GM21737 (cell line): ENCODE data around the gene IRF2BP2.
"Not testable (repeated sequence)": the region's sequence is repeated elsewhere in the genome, so short reads cannot be mapped to it uniquely, and the experiment has no call there.

Source experiments
- ATAC-seq: cut with Tn5 transposase; IDR thresholded peaks from one replicate; pipeline ENCODE4 v1.9.1; 2021; ENCODE audit warnings: mild to moderate bottlenecking, moderate library complexity; ENCODE audit not compliant: unreplicated experiment

IRF2BP2 gene

GRCh38 chr1:234634922-234635321 lies 24.9 kb upstream of the IRF2BP2 start:
- ATAC-seq: not testable (repeated sequence)

GRCh38 chr1:234634387-234634786 lies 24.4 kb upstream of the IRF2BP2 start:
- ATAC-seq: no peak

DNA sequence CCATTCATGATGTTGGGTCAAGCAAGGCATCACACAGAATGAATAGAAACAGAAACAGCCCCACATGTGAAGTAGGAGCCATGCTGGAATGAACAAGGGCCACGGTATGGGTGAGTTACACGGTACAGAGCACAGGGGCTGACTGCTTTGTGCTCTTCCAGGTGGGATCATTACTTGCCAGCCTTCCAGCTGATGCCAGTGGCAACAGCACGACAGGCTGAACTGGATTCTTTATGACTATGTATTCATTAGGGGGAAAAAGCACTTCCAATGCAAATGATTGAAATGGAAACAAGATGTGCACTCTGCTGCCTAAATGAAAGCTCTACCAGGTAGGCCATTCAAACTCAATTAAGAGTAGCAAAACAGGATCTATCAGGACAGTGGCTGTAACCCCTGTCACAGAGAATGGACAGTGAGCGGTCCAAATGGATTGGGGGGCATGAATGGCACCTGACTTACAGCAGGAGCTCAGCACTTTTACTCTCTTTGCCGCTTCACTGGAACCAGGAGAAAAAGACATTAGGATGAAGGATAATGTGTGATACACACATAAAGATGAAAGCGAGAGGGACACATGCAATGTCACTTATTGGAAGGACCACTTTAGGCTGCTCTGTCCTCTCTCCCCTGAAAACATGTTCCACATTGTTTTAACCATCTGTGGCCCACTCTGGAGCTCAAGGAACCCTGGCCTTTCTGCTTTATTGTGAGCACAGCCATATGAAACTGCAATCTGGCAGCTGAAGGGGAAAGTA lies 23.4 kb upstream of the IRF2BP2 start:
- ATAC-seq: no peak

- no peak for ATAC-seq
Measured at GRCh38 chr1:234632225-234632624, 22.2 kb upstream of the IRF2BP2 start.

- ATAC-seq: no peak
Measured at GRCh38 chr1:234631721-234632125, 21.7 kb upstream of the IRF2BP2 start.

GRCh38 chr1:234629026-234629425 lies 19.0 kb upstream of the IRF2BP2 start:
- ATAC-seq: no peak

DNA sequence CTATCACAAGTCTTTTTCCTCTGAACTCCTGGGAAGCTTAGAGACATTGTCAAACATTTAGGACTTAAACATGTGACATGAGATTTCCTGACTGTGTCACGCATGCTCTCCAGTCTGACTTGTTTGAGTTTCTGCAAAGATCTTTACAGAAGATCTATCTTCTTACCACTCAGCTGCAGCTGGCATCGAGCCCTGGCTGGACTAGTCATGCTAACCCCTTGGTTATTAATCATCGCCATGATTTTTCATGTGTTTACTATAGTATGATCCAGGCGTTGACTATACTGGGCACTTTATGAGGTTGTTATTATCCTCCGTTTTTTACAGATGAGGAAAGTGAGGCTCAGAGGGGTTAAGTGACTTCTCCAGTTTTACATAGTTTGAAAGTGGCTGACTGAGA lies 18.1 kb upstream of the IRF2BP2 start:
- ATAC-seq: no peak

GRCh38 chr1:234627009-234627950 lies 17.3 kb upstream of the IRF2BP2 start:
- no peak for ATAC-seq

DNA sequence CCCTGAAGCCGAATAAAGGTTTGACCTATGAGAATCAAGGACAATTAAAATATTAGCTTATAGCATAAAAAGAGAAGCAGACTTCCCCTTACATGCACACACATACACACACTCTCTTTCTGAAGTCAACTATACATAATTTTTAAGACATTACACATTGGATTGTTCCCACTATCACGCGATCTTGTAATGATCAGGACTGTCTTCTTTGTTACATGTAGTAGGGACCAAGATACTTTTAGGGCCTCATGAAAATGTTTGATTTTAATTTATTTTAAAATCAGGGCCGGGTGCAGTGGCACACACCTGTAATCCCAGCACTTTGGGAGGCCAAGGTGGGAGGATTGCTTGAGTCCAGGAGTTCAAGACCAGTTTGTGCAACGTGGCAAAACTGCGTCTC lies 16.4 kb upstream of the IRF2BP2 start:
- ATAC-seq: no peak

GRCh38 chr1:234624724-234625117 lies 14.7 kb upstream of the IRF2BP2 start:
- ATAC-seq: no peak

DNA sequence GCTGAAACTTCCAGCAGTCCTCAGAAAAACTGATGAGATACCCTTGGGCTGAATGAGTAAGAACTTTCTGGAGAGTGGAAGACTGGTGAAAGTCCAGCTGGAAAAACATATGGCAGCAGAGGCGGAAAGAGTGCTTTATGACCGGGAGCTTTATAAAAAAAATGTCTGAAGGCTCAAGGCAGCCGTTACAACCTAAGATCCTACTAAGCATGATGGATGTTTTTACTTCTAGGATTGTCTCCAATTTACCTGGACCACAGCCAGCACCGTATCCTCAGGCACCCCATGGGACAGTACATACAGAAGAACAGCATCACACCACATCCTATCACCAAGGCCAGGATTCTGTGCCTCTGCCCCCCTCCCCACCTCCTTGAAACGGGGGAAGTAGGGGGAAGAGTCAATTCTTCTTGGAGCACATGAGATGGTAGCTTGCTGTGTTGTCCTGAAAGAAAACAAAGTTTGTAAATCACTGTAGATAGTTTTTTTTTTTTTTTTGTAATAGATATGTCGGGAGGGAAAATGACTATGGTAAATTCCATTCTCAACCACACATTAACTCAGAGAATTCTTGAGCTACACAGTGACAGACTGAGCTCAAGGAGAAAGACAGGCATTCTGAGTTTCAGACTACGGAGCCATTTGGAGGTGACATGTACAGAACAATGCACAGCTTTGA lies 11.8 kb upstream of the IRF2BP2 start:
- ATAC-seq: no peak

GRCh38 chr1:234621127-234621468 lies 11.1 kb upstream of the IRF2BP2 start:
- no peak for ATAC-seq

DNA sequence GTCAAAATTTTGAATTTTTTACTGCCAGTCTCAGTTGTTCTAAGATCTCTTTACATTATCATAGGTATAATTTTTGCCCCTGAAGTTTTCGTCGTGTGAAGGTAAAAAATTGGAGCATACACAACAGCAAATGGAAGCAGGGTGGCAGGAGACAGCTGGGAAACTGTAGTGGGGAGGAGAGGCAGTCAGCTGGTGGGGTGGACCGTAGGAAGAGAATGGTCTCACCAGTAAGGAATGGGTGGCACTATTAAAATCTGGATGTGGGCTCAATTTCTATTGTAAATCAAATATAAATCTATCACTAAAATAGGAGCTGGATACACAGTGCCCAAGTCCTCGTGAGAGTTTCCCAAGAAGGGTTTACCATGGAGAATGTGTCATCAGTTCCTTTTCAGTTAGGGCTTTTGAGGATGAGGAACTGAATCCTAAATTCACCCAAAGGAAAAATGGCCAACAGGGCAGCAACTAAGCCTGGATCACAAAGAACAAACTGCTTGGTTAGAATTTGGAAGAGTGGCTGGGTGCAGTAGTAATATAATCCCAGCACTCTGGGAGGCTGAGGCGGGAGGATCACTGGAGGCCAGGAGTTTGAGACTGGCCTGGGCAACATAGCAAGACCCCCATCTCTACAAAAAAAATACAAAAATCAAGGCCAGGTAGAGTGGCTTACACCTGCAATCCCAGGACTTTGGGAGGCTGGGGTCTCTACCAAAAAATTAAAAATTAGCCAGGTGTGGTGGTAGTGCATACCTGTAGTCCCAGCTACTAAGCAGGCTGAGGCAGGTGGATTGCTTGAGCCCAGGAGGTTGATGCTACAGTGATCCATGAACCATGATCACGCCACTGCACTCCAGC lies 10.5 kb upstream of the IRF2BP2 start:
- no peak for ATAC-seq

- no peak for ATAC-seq
Measured at GRCh38 chr1:234619794-234620247, 9.8 kb upstream of the IRF2BP2 start.

- no peak for ATAC-seq
Measured at GRCh38 chr1:234619071-234619480, 9.1 kb upstream of the IRF2BP2 start.

DNA sequence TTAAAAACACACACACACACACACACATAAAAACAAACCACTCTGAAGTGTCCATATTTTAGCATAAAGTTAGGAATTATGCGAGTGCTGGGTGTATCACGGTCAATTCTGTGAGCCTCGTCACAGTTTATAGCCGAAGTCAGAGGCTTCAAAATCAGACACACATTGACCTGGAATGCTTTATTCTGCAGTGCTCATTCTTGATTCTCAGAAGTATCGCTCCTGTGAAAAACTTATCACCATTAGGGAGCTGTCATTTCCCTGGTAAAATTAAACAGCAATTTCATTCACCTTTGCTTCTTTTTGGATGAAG lies 8.7 kb upstream of the IRF2BP2 start:
- no peak for ATAC-seq

GRCh38 chr1:234617986-234618736 lies 8.2 kb upstream of the IRF2BP2 start:
- no peak for ATAC-seq

- no peak for ATAC-seq
Measured at GRCh38 chr1:234617131-234617985, 7.4 kb upstream of the IRF2BP2 start.

GRCh38 chr1:234616644-234617043 lies 6.7 kb upstream of the IRF2BP2 start:
- ATAC-seq: no peak
